Adrenal gland (tissue), 12 donors: ENCODE results near the gene PHLDA3. TPM values are rescaled to one million over a fixed set of nuclear protein-coding genes. Genes with fewer than 3 reads are reported as not detected.

Experiments
- DNase-seq, 7 donors: peaks; one replicate each; pipeline ENCODE4 v3.0.0-alpha.2; 2019 to 2020
- H3K27ac ChIP-seq, 5 donors: fragments of 200-600 bp; sonication (generic) in 4 of 5; 1 replicate in 3 of 5; 2 replicates in 2 of 5; pipeline versions ENCODE4 v1.5.1 to v1.8.0; 2016 to 2020; ENCODE audit warnings: mild to moderate bottlenecking in 1 of 5
- H3K27me3 ChIP-seq: fragments of 200-600 bp; 2 replicates; pipeline ENCODE4 v1.8.0; 2021
- H3K36me3 ChIP-seq, 2 donors: fragments of 200-600 bp; replicated peaks in 1 of 2; 1 replicate in 1 of 2; 2 replicates in 1 of 2; pipeline versions ENCODE4 v1.5.1 to v1.8.0; 2018 to 2022
- H3K4me1 ChIP-seq, 2 donors: fragments of 200-600 bp; replicated peaks in 1 of 2; 1 replicate in 1 of 2; 2 replicates in 1 of 2; pipeline versions ENCODE4 v1.5.1 to v1.8.0; 2018 to 2021
- H3K4me3 ChIP-seq, 4 donors: fragments of 200-600 bp; sonication (generic) in 3 of 4; one replicate each; pipeline ENCODE4 v1.5.1; 2016 to 2018
- H3K9me3 ChIP-seq, 3 donors: fragments of 200-600 bp; sonication (generic) in 1 of 3; replicated peaks in 1 of 3; 1 replicate in 2 of 3; 2 replicates in 1 of 3; pipeline versions ENCODE4 v1.5.1 to v1.8.0; 2016 to 2021
- CTCF ChIP-seq, 6 experiments: fragments of 450-650 bp in 4 of 6; fragments of 200-600 bp in 2 of 6; sonication (generic) in 1 of 6; IDR thresholded peaks; 1 replicate in 5 of 6; 2 replicates in 1 of 6; pipeline versions ENCODE4 v1.5.1 to v1.8.0; 2016 to 2021; ENCODE audit warnings: antibody characterized with exemption in 6 of 6, mild to moderate bottlenecking in 2 of 6, moderate library complexity in 1 of 6
- POLR2A ChIP-seq, 2 donors: fragments of 450-650 bp; IDR thresholded peaks; one replicate each; pipeline ENCODE4 v1.6.1; 2017; ENCODE audit warnings: antibody characterized with exemption in 2 of 2, mild to moderate bottlenecking in 2 of 2, moderate library complexity in 1 of 2
- WGBS, 4 donors: extraction: QIAGEN DNeasy Blood & Tissue Kit in 2 of 4; methylation state at CpG; one replicate each; pipeline versions ENCODE4 v1.1.5 to v1.1.7; 2013 to 2017; 5-methylcytosine and 5-hydroxymethylcytosine counted together
- intact Hi-C, 2 donors: fragments of 100-400 bp; cut with DNase I; formaldehyde crosslinking; loops; one replicate each; pipeline versions ENCODE4 v1.14.1 to v1.15.0; 2022 to 2023
- polyA plus RNA-seq, 3 donors: library from polyadenylated mRNA; stranded (reverse); fragments of 200-250 nt in 2 of 3; fragments of 350-450 nt in 1 of 3; fragmentation: Illumina TruSeq in 1 of 3; extraction: RNeasy Lipid Tissue Mini Kit (QIAGEN cat#74804) in 1 of 3; gene quantifications; one replicate each; pipeline ENCODE4 v1.2.3, GENCODE V29; 2013 to 2014
- total RNA-seq, 9 donors: library from RNA; depleted of rRNA in 4 of 9; stranded (reverse); fragments of >200 nt in 4 of 9; fragments of 120-200 nt in 1 of 9; fragmentation: NEBNext Ultra II Directional in 1 of 9; extraction: Animal tissue kit (Norgen Biotek cat#: 25700) in 1 of 9; gene quantifications; one replicate each; pipeline versions ENCODE4 v1.1.0 to v1.2.4, GENCODE V29; 2013 to 2023
- donor health status: healthy with polysubstance abuse.
- donor health status: Bipolar disorder and iron deficiency.
- donor health status: DM: yes; HTN: yes; CAD: no.
- donor health status: DM: no; HTN: no; CAD: no.
- donor health status: DM: no; HTN: no; CAD: no.
- donor health status: DM: yes; HTN: yes; CAD: no.

PHLDA3 gene
- total and polyA plus RNA-seq, 12 donors, result 2.1 to 64.7 (median 29.1) TPM

- Histone ChIP-seq H3K4me3 (no peak overlapping the region), H3K4me1 (no peaks in the 10 kb centered on the region), H3K36me3 (no peaks in the 10 kb centered on the region), H3K27me3 (no peaks in the 10 kb centered on the region), H3K27ac (no peak overlapping the region), H3K9me3 (no peaks in the 10 kb centered on the region)
- TF ChIP-seq POLR2A (IDR thresholded peaks at IDR 0.05) (no peak), CTCF (IDR thresholded peaks at IDR 0.05) (no peak)
- intact Hi-C loops, result no loop called here
- no peak for DNase-seq
- 58 to 79% (median 72%) methylated on average over 5 to 6 of the region's 6 CpGs for WGBS, 4 donors
Measured at GRCh38 chr1:201427963-201428362, 41.0 kb downstream of the PHLDA3 start.

- no peak for TF ChIP-seq CTCF (IDR thresholded peaks at IDR 0.05)
- no peak for TF ChIP-seq POLR2A (IDR thresholded peaks at IDR 0.05)
- no peaks in the 10 kb centered on the region for H3K27me3 ChIP-seq
- intact Hi-C loops, result no loop called here
- WGBS, 4 donors, result 60 to 78% (median 71%) methylated on average over 12 to 15 of the region's 15 CpGs
- H3K9me3 ChIP-seq, result no peaks in the 10 kb centered on the region
- no peaks in the 10 kb centered on the region for H3K4me1 ChIP-seq
- no peak overlapping the region for H3K27ac ChIP-seq
- no peaks in the 10 kb centered on the region for H3K36me3 ChIP-seq
- DNase-seq, result no peak
- no peak overlapping the region for H3K4me3 ChIP-seq
Measured at GRCh38 chr1:201426479-201427310, 42.3 kb downstream of the PHLDA3 start.

- H3K27me3 ChIP-seq, result no peaks in the 10 kb centered on the region
- H3K4me3 ChIP-seq, result no peak overlapping the region
- no peaks in the 10 kb centered on the region for H3K4me1 ChIP-seq
- 95 to 100% (median 100%) methylated on average over 2 of the region's 2 CpGs for WGBS, 4 donors
- no peaks in the 10 kb centered on the region for H3K9me3 ChIP-seq
- intact Hi-C loops, result no loop called here
- no peak for TF ChIP-seq CTCF (IDR thresholded peaks at IDR 0.05)
- no peak for TF ChIP-seq POLR2A (IDR thresholded peaks at IDR 0.05)
- no peak for DNase-seq
- no peak overlapping the region for H3K27ac ChIP-seq
- H3K36me3 ChIP-seq, result no peaks in the 10 kb centered on the region
Measured at GRCh38 chr1:201424146-201424545, 44.8 kb downstream of the PHLDA3 start.

- Histone ChIP-seq H3K4me1 (no peaks in the 10 kb centered on the region), H3K27me3 (no peaks in the 10 kb centered on the region), H3K9me3 (no peaks in the 10 kb centered on the region), H3K4me3 (no peak overlapping the region), H3K36me3 (no peaks in the 10 kb centered on the region), H3K27ac (no peak overlapping the region)
- no peak for TF ChIP-seq POLR2A (IDR thresholded peaks at IDR 0.05)
- intact Hi-C loops, result no loop called here
- 84 to 94% (median 91%) methylated on average over 6 of the region's 6 CpGs for WGBS, 4 donors
- DNase-seq, result no peak
Measured at GRCh38 chr1:201423655-201424054, 45.3 kb downstream of the PHLDA3 start.
